H9 (cell line): ENCODE data around the gene APP. TPM values are rescaled to one million over a fixed set of nuclear protein-coding genes. Genes with fewer than 3 reads are reported as not detected.

Experiments
- DNase-seq: peaks from one replicate; pipeline ENCODE4 v3.0.0-alpha.2; 2017
- H2AFZ ChIP-seq: one replicate; pipeline ENCODE4 v1.6.1; 2013; ENCODE audit warnings: mild to moderate bottlenecking, low read length, control low read depth, moderate library complexity
- H2AK5ac ChIP-seq: 2 replicates; pipeline ENCODE4 v1.6.1; 2013; ENCODE audit warnings: low read length, control low read depth, mixed read lengths; ENCODE audit not compliant: insufficient read length
- H2BK120ac ChIP-seq: one replicate; pipeline ENCODE4 v1.6.1; 2013; ENCODE audit warnings: low read depth, mild to moderate bottlenecking, low read length, control low read depth, inconsistent platforms; ENCODE audit not compliant: poor library complexity, severe bottlenecking
- H2BK12ac ChIP-seq: 2 replicates; pipeline ENCODE4 v1.6.1; 2013; ENCODE audit warnings: low read length, control low read depth, mixed read lengths, low read depth; ENCODE audit not compliant: insufficient read length
- H2BK15ac ChIP-seq: 2 replicates; pipeline ENCODE4 v1.6.1; 2013; ENCODE audit warnings: low read depth, low read length, control low read depth
- H2BK20ac ChIP-seq: one replicate; pipeline ENCODE4 v1.6.1; 2013; ENCODE audit warnings: low read depth, mild to moderate bottlenecking, low read length, control low read depth, inconsistent platforms; ENCODE audit not compliant: poor library complexity, severe bottlenecking
- H2BK5ac ChIP-seq: 2 replicates; pipeline ENCODE4 v1.6.1; 2013; ENCODE audit warnings: low read length, control low read depth, mixed read lengths; ENCODE audit not compliant: insufficient read length
- H3K14ac ChIP-seq: 2 replicates; pipeline ENCODE4 v1.6.1; 2013; ENCODE audit warnings: low read length, control low read depth; ENCODE audit not compliant: insufficient read depth
- H3K18ac ChIP-seq: 2 replicates; pipeline ENCODE4 v1.6.1; 2013; ENCODE audit warnings: low read depth, mild to moderate bottlenecking, mixed read lengths, low read length, control low read depth; ENCODE audit not compliant: insufficient read length
- H3K23ac ChIP-seq: 2 replicates; pipeline ENCODE4 v1.6.1; 2013; ENCODE audit warnings: low read length, control low read depth, mixed read lengths, low read depth; ENCODE audit not compliant: insufficient read length
- H3K23me2 ChIP-seq: 2 replicates; pipeline ENCODE4 v1.6.1; 2013; ENCODE audit warnings: low read depth, mild to moderate bottlenecking, mixed read lengths, low read length, control low read depth; ENCODE audit not compliant: insufficient read length, poor library complexity, severe bottlenecking
- H3K27ac ChIP-seq: 2 replicates; pipeline ENCODE4 v1.5.1; 2013; ENCODE audit warnings: low read length, control low read depth, mixed read lengths, low read depth; ENCODE audit not compliant: insufficient read length
- H3K27me3 ChIP-seq: 2 replicates; pipeline ENCODE4 v1.6.1; 2013; ENCODE audit warnings: low read length, control low read depth, inconsistent platforms; ENCODE audit not compliant: insufficient read depth
- H3K4ac ChIP-seq: 2 replicates; pipeline ENCODE4 v1.6.1; 2013; ENCODE audit warnings: low read depth, mild to moderate bottlenecking, control low read depth, inconsistent platforms, low read length, moderate library complexity
- H3K4me1 ChIP-seq: 2 replicates; pipeline ENCODE4 v1.6.1; 2013; ENCODE audit warnings: low read length, control low read depth, inconsistent platforms; ENCODE audit not compliant: insufficient read depth
- H3K4me2 ChIP-seq: 2 replicates; pipeline ENCODE4 v1.6.1; 2013; ENCODE audit warnings: low read length, control low read depth, mixed read lengths; ENCODE audit not compliant: insufficient read length, insufficient read depth
- H3K56ac ChIP-seq: 2 replicates; pipeline ENCODE4 v1.6.1; 2013; ENCODE audit warnings: low read depth, mild to moderate bottlenecking, mixed read lengths, low read length, control low read depth; ENCODE audit not compliant: insufficient read length
- H3K79me1 ChIP-seq: 2 replicates; pipeline ENCODE4 v1.6.1; 2013; ENCODE audit warnings: low read depth, mild to moderate bottlenecking, moderate library complexity, low read length, control low read depth, inconsistent platforms; ENCODE audit not compliant: insufficient read depth, poor library complexity, severe bottlenecking
- H3K79me2 ChIP-seq: 2 replicates; pipeline ENCODE4 v1.6.1; 2013; ENCODE audit warnings: low read length, control low read depth, inconsistent platforms; ENCODE audit not compliant: insufficient read depth
- H3K9ac ChIP-seq: 2 replicates; pipeline ENCODE4 v1.6.1; 2013; ENCODE audit warnings: low read length, control low read depth, mixed read lengths; ENCODE audit not compliant: insufficient read length; ENCODE audit errors: extremely low read depth
- H3K9me3 ChIP-seq: one replicate; pipeline ENCODE4 v1.6.1; 2013; ENCODE audit warnings: low read depth, low read length, inconsistent platforms; ENCODE audit not compliant: control insufficient read depth
- H3T11ph ChIP-seq: one replicate; pipeline ENCODE4 v1.6.1; 2013; ENCODE audit warnings: mild to moderate bottlenecking, low read length, control low read depth, inconsistent platforms
- H4K20me1 ChIP-seq: one replicate; pipeline ENCODE4 v1.6.1; 2013; ENCODE audit not compliant: control insufficient read depth, insufficient read length, insufficient read depth
- H4K5ac ChIP-seq: 2 replicates; pipeline ENCODE4 v1.6.1; 2013; ENCODE audit warnings: low read depth, mild to moderate bottlenecking, mixed read lengths, low read length, control low read depth; ENCODE audit not compliant: insufficient read length
- H4K8ac ChIP-seq: replicated peaks from 2 replicates; pipeline ENCODE4 v1.6.1; 2013; ENCODE audit warnings: low read length, control low read depth, mixed read lengths, low read depth; ENCODE audit not compliant: insufficient read length
- H4K91ac ChIP-seq: 2 replicates; pipeline ENCODE4 v1.6.1; 2013; ENCODE audit warnings: low read depth, mild to moderate bottlenecking, moderate library complexity, mixed read lengths, low read length, control low read depth; ENCODE audit not compliant: insufficient read length
- H3K27ac Mint-ChIP-seq, 3 experiments: 2 replicates in 2 of 3; 3 replicates in 1 of 3; pipeline ENCODE4 v1.8.0; 2020 to 2021; ENCODE audit warnings: mixed read lengths in 3 of 3, mild to moderate bottlenecking in 1 of 3, moderate library complexity in 1 of 3
- H3K27me3 Mint-ChIP-seq: 2 replicates; pipeline ENCODE4 v1.8.0; 2021; ENCODE audit warnings: low read depth, mild to moderate bottlenecking, moderate library complexity, mixed read lengths
- H3K36me3 Mint-ChIP-seq, 3 experiments: 2 replicates in 2 of 3; 3 replicates in 1 of 3; pipeline ENCODE4 v1.8.0; 2020 to 2021; ENCODE audit warnings: low read depth in 3 of 3, mixed read lengths in 3 of 3; ENCODE audit not compliant: insufficient read depth in 1 of 3
- H3K4me1 Mint-ChIP-seq, 2 experiments: 2 replicates each; pipeline ENCODE4 v1.8.0; 2020; ENCODE audit warnings: mixed read lengths in 2 of 2
- H3K4me3 Mint-ChIP-seq, 2 experiments: 2 replicates in 1 of 2; 3 replicates in 1 of 2; pipeline ENCODE4 v1.8.0; 2020 to 2021; ENCODE audit warnings: mild to moderate bottlenecking in 2 of 2, mixed read lengths in 2 of 2, moderate library complexity in 1 of 2
- H3K9me3 Mint-ChIP-seq, 2 experiments: 2 replicates in 1 of 2; 3 replicates in 1 of 2; pipeline ENCODE4 v1.8.0; 2020; ENCODE audit warnings: mild to moderate bottlenecking in 2 of 2, mixed read lengths in 2 of 2, moderate library complexity in 1 of 2
- WGBS: extraction: QIAGEN DNeasy Blood & Tissue Kit; methylation state at CpG from one replicate; pipeline ENCODE4 v1.1.7; 2013; ENCODE audit warnings: missing lambda C conversion rate, low lambda C conversion rate, mixed read lengths; ENCODE audit not compliant: insufficient read length; ENCODE audit errors: extremely low coverage; 5-methylcytosine and 5-hydroxymethylcytosine counted together
- total RNA-seq: library from RNA; stranded (reverse); gene quantifications from 2 replicates; pipeline ENCODE4 v1.2.1, GENCODE V29; 2021
- TF ChIP-seq, protein P1 (sequence below): fragments of 200-600 bp; sonication (generic); conservative IDR thresholded peaks from 3 replicates; pipeline ENCODE4 v1.8.0; 2021; ENCODE audit warnings: antibody characterized with exemption, mild to moderate bottlenecking

The APP gene
- total RNA-seq, 1 experiment from 2014 or later, result 380 TPM

DNA sequence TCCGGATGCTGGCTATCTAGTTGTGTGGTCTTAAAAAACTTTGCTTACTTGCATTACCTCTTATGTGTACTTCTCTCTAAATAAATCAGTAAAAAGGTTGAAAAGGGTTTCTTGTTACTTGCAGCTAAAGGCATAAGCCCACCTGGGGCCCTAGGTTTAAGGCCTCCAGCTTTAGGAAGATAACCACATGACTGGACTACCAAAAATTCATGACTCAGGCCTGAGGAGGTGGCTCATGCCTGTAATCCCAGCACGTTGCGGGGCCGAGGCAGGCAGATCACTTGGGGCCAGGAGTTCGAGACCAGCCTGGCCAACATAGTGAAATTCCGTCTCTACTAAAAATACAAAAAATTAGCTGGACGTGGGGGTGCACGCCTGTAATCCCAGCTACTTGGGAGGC lies 142.9 kb downstream of the APP start:
- no peak overlapping the region for H3K56ac ChIP-seq
- H3K23ac ChIP-seq, result no peak overlapping the region
- no peak overlapping the region for H3K18ac ChIP-seq
- H2AK5ac ChIP-seq, result no peak overlapping the region
- Mint-ChIP-seq H3K4me1 (peaks cover 30 to 35% of the 10 kb centered on the region in 2 experiments), H3K4me3 (no peak overlapping the region), H3K36me3 (peaks cover 9 to 22% (median 20%) of the 10 kb centered on the region in 3 experiments), H3K27ac (peak overlapping the region in 1 of 3 experiments; percentile 56; a peak in 2 of 7 replicates), H3K9me3 (no peaks in the 10 kb centered on the region), H3K27me3 (no peaks in the 10 kb centered on the region)
- H3T11ph ChIP-seq, result no peak overlapping the region
- H3K14ac ChIP-seq, result no peak overlapping the region
- H3K4me1 ChIP-seq, result no peaks in the 10 kb centered on the region
- H4K5ac ChIP-seq, result no peak overlapping the region
- H3K79me1 ChIP-seq, result peaks cover 4% of the 10 kb centered on the region
- H4K91ac ChIP-seq, result no peak overlapping the region
- H4K8ac ChIP-seq, result no peak overlapping the region
- H3K79me2 ChIP-seq, result peaks cover 17% of the 10 kb centered on the region; the same call in 1 of the 2 replicates
- no peak overlapping the region for H3K27ac ChIP-seq
- no peak overlapping the region for H3K9ac ChIP-seq
- H2BK120ac ChIP-seq, result no peak overlapping the region
- H2BK5ac ChIP-seq, result no peak overlapping the region
- H4K20me1 ChIP-seq, result no peaks in the 10 kb centered on the region
- DNase-seq, result no peak
- H3K4me2 ChIP-seq, result no peak overlapping the region
- H3K23me2 ChIP-seq, result no peaks in the 10 kb centered on the region
- H2AFZ ChIP-seq, result no peak overlapping the region
- no peak overlapping the region for H2BK20ac ChIP-seq
- H2BK12ac ChIP-seq, result no peak overlapping the region
- TF ChIP-seq, protein P1, sequence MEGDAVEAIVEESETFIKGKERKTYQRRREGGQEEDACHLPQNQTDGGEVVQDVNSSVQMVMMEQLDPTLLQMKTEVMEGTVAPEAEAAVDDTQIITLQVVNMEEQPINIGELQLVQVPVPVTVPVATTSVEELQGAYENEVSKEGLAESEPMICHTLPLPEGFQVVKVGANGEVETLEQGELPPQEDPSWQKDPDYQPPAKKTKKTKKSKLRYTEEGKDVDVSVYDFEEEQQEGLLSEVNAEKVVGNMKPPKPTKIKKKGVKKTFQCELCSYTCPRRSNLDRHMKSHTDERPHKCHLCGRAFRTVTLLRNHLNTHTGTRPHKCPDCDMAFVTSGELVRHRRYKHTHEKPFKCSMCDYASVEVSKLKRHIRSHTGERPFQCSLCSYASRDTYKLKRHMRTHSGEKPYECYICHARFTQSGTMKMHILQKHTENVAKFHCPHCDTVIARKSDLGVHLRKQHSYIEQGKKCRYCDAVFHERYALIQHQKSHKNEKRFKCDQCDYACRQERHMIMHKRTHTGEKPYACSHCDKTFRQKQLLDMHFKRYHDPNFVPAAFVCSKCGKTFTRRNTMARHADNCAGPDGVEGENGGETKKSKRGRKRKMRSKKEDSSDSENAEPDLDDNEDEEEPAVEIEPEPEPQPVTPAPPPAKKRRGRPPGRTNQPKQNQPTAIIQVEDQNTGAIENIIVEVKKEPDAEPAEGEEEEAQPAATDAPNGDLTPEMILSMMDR, result no peak
- WGBS, result no CpG with 5 or more reads among the region's 8 CpGs
- no peaks in the 10 kb centered on the region for H3K27me3 ChIP-seq
- H3K9me3 ChIP-seq, result no peaks in the 10 kb centered on the region
- H3K4ac ChIP-seq, result no peak overlapping the region
- no peak overlapping the region for H2BK15ac ChIP-seq
